ENCODE measurements around the gene KSR2.

DNA sequence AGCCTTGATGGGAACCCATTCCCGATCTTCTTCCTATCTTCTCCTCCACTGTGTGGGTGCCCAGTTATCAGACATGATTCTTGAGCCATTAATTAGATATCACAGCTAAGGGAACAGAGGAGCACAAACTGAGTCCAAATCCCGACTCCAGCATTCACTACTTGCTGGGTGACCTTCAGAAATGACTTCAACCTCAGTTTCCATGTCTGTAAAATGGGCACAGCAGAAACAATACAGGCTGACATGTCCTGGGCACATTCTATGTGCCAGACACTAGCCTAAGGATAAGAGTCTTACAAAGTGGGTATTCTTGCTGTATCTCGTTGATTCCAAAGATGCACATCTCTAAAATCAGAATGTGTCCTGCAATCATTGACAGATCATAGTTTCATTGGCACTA lies 478.7 kb downstream of the KSR2 start:
- TF ChIP-seq CTCF (IDR thresholded peaks at IDR 0.05) (no peak), EZH2phosphoT487 (IDR thresholded peaks at IDR 0.05) (no peak)
